Urothelium cell line (cell line): ENCODE results near the gene SLC35F3.
A peak's percentile ranks its signal among the peaks of the same experiment; 100 is the strongest.

Source experiments
- DNase-seq: peaks from one replicate; pipeline ENCODE4 v3.0.0; 2011; ENCODE audit warnings: low spot score, mixed read lengths
- FAIRE-seq: peaks from 2 replicates; lab custom pipeline; 2011; peaks lifted over from hg19 to GRCh38; lab: Jason Lieb, UNC

Gene SLC35F3

DNA sequence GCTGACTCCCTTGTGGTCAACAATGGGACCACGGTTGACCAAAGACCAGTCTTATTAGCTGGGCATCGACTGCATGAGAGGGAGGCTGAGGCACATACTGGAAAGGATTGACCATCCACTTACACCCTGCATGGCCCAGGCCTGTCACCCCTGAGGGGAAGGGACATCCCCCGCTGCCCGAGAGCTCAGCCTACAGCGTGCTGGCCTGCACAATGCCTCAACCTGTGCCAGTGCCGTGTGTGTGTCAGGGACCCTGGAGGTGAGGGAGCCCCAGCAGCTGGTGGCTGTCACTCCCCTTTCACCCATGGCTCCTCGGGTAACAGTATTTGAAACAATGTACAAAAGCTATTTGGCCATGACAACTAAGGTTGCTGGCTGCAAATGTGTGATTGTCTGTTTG is 67.3 kb downstream of the SLC35F3 start:
- FAIRE-seq, result no peak
- no peak for DNase-seq

DNA sequence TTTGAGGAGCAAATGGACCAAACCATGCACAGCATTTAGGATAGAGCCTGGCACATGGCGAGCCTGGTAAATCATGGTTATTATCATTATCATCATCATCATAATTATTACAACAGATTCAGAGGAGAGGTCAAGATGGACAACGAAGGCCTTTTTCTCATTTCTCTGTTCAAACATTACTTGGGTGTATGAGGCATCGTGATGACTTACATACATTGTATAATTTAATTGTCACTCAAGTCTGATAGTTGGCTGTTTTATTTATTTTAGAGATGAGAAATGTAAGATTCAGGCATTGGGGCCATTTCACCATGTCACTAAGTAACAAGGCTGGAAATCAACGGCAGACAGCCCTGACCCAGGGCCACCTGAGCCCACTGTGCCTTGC is 68.1 kb downstream of the SLC35F3 start:
- DNase-seq (no peak), FAIRE-seq (no peak)

DNA sequence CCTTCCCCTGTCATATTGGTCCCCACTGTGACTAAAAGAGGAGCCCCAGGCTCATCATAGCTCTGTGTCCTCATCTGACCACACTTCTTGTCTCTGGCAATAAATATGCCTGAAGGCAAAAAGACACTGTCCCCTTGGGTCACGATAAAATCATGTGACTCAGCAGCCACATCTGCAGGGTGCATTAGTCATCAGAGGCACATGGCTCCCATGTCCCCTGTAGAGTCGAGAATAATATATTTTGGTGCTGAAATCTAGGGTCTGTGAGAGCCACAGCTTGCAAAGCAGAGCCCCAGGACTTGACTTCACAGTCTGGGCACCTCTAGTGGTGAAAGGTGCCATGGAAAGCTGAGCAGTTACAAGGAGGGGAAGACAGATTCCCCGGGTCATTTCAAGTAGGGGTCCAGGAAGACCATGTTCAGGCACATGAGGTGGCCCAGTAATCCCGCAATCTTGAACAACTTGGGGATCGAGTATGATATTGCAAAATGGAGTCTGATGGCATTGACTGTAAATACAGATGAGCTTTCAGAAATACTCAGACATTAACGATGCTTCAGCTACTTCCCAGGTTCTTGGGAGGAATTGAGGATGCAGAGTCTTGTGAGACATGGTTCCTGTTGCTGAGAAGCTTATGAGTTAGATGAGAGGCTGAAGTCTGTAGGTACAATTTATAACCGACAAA is 68.6 kb downstream of the SLC35F3 start:
- FAIRE-seq, result no peak

DNA sequence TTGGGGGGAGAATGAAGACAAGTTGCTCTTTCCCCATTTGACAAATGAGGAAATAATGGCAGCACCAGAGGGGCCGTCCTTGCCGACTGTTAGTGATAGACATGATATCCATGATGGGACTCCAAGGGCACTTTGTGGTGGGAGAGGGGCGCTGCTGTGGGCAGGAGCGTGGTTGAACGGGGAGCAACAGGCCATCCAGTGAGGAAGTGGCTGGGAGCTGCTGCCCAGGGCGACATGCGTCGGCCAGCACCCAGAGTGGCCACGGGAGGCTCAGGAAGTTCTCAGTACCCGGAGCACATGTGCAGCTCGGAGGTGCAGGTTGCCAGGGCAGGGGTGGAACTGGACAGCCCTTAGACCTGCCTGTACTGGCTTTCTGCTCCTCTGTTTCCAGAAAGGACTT is 71.0 kb downstream of the SLC35F3 start:
- DNase-seq (no peak), FAIRE-seq (no peak)

More for the DNA sequence above, 68.6 kb downstream of the SLC35F3 start:
- peak; percentile 16 for DNase-seq

DNA sequence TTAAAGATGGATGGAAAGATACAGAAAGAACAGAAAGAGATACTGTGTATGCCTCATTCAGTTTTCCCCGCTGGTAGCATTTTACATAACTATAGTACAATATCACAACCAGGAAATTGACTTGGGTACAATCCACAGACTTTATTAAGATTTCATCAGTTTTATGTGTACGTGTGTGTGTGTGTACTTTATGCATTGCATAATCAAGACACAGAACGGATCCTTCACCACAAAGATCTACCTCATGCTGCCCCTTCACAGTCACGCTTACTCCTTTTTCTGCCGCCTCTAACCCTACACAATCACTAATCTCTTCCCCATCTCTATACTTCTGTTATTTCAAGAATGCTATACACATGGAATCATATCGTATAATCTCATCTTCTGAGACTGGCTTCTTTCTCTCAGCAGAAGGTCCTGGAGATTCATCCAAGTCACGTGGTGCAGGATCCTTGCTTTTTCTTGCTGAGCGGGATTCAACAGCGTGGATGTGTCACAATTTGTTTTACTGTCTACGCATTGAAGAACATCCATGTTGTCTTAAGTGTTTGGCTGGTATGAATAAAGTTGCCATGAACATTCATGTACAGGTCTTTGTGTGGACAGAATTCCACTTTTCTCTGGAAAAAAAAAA is 76.7 kb downstream of the SLC35F3 start:
- DNase-seq, result no peak
- no peak for FAIRE-seq

DNA sequence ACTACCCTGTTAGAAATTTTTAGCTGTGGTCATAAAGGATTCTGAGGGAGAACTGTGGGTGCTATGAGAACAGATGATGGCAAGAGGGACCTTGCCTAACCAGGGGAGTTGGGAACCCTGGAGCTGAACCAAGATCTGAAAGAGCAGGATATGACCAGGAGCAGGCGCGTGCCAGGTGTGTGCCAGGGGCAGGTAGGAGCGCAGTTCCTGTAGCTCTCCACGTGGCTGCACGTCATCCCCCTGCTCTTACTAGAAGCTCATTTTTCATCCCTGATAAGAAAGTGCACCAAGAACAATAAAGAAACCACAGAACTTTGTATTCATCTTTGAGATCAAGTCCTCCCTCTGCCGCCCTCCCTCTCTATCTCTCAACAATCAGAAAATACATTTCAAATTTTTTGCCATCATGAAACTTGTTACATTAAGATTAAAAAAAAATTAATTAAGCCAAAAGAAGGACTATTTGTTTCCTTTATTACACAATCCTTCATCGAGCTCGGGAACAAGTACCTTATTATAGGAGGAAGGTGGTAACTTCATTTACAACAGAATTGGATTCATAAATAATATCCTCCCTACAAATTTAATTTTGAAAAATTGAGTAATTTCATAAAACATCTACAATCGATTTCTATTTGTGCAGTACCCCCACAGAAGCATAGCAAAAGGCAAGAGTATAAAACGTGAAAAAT is 78.5 kb downstream of the SLC35F3 start:
- no peak for DNase-seq
- no peak for FAIRE-seq

DNA sequence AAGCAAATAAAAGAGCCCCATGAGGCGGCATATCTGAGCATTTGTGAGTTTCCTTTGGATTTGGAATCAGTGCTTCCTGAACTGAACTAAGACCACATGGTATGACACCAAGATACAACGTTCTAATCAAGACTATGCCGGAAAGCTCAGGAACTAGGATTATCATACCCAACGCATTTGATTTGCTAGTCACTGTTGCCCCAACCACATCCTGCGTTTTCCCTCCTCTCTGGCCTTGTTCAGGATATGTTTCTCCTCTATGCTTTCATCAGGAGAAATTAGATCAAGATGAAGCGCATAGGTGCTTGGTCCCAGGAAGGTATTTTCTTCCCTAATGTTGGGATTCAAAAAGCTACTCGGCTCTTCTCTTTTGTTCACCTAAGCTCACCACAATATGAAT is 79.3 kb downstream of the SLC35F3 start:
- FAIRE-seq (no peak), DNase-seq (no peak)

DNA sequence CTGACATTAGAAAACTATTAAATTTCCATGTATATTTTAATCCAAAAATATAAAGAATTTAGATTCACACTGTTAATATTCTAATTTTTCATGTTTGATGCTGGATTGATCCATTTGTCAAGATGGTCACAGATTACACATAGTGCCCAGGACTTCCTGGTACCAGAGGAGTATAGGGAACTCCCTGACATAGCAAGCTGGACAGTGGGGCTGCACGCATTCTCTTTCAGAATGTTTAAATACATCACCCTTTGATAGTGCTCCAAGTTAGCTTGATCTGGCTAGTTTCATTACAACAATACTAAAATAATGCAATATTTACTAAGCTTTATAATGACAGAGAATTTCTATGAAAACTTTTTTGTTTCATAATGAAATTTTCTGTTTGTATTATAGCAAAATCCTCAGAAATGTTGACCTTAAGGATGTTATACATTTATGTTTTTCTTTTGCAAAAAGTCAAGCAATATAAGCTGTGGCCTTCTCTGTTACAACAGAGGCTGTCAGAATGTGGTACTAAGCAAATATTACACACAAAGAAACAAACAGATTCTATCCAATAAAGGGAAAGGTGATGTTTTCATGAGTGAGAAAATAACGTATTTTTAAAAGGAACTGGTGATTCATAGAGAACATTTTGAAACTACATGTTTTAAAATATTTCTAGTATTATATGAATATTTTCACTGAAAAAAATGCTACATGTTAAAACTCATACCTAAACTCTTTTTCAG is 84.7 kb downstream of the SLC35F3 start:
- DNase-seq (no peak), FAIRE-seq (no peak)

DNA sequence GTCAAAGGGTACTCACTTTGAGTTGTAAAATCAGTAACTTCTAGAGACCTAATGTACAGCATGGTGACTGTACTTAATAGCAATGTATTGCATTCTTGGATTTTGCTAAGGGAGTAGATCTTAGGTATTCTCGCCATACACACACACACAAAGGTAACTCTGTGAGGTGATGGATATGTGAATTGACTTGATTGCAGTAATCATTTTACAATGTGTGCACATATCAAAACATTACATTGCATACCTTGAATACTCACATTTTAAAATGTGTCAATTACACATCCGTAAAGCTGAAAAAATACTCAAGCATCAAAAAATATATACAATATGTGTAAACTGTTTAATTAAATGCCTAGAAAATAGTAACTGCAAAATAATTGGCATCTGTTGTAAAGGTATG is 86.0 kb downstream of the SLC35F3 start:
- DNase-seq, result no peak
- no peak for FAIRE-seq

DNA sequence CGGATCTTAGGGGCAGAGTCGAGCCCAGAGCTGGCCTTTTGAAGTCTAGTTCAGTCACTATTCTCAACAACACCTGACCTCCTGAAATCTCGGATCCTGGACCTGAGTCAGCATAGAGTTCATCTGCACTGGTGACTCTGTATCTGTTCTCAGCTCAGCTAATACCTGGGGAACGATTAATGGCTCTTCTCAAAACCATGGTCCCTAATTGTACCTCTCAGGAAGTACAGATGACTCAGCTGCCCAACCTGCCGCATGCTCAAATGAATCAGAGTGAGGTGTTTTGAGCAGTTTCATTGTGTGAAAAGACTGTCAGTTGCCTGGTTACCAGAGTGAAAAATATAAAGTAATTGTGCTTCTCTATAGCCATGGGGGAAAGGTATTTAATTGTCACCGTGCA is 89.2 kb downstream of the SLC35F3 start:
- DNase-seq (peak; percentile 50), FAIRE-seq (no peak)

DNA sequence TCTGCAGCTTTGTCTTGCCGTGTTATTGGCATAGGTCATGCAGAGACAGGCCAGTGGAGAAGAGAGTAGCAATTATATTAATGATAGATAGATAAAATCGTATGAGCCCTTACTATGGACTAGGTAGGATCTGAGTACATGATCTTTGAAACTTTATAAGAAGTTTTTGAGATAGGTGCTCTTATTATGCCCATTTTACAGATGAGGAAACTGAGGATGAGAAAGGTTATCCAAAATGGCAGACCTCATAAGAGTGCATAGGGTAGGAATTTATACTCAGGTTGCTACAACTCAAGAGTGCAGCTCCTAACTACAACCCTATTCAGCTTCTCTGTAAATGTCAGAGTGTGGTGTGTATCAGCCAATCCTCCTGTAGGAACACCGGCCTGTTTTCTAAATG is 89.6 kb downstream of the SLC35F3 start:
- no peak for FAIRE-seq
- DNase-seq, result no peak

DNA sequence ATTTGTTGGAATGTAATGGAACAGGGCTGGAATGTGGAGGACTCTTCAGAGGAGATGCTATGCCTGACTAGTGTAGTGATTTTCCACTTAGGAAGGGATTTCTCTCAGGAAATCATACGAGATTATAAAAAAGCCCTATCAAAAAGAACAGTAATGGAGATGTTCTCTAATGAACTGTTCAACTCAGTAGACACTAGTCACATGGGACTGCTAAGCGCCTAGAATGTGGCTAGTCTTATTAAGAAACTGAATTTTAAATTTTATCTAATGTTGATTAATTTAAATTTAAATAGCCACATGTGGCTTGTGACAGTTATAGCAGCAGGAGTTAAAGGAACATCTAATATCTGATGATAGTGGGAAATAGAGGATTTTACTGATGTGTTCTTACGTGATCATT is 94.0 kb downstream of the SLC35F3 start:
- FAIRE-seq (no peak), DNase-seq (no peak)

DNA sequence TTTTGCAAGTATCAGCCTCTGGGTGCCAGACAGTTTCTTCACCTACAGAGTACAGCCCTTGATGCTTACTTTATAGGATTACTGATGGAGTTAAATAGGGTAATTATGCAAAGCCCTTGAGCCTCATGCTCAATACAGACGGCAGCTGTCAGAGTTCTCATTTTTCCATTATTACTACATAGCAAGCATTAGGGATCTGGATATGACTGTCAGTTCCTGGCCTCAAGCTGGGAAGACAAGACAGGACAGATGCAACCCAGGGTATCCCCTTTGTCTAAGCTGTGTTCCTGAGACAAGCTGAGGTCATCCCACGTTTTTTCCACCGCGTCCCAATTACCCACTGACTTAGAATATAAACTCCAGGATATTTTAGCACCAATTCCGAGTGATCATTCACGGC is 94.4 kb downstream of the SLC35F3 start:
- DNase-seq (no peak), FAIRE-seq (no peak)

DNA sequence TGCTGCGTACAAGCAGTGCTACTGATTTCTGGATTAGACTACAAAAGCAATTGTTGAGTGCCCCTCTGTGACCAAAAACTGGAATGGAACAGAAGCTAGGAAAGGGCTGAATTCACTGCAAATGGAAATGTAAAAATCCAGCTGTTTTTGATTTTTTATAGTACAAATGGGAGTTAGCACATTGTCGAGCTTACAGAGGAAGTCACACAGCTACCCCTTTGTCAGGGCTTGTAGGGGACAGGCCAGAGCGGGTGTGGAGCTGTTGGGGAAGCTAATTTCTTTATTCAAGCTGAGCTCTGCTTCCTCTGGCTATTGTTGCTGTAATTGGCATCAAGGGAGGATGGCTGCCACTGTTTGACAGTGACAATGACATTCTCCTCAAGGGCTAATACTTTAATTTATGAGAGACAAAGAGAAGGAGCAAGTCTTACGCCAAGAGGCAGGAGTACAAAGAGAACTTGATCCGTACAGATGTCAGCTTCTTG is 96.1 kb downstream of the SLC35F3 start:
- no peak for DNase-seq
- no peak for FAIRE-seq

DNA sequence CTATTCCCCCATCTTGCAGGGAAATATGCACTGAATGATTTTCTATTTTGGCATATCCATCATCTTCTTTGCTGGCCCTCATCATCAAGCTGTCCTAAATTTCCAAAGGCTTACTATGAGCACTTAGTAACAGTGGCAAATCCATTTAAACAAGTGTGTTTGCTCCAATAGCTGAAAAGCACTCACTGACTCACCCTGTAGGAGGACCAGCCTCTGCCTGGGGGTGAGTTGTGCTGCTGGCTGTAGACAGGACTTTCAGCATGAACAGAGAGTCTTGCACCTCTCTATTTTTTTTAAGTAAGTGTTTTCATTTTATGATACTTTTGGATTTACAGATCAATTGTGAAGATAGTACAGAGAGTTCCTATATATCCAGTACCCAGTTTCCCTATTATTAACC is 97.3 kb downstream of the SLC35F3 start:
- no peak for FAIRE-seq
- DNase-seq, result no peak

DNA sequence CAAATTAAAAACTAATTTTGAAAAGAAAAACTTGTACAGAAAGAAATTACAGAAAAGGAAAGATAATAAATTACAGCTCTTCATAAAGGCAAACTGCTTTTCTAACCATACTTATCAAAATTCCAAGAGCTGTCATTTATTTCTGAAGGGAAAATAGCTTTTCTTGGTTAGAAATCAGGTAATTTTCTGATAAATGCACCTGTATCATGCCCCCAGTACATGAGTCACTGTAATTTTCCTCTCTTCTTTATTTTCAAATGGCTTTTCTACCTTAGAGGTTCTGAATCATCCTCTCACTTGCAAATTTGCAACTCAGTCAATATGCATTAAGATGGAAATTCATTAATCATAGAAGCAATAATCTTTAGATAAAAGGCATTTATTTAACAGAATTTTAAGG is 100.1 kb downstream of the SLC35F3 start:
- no peak for DNase-seq
- no peak for FAIRE-seq

DNA sequence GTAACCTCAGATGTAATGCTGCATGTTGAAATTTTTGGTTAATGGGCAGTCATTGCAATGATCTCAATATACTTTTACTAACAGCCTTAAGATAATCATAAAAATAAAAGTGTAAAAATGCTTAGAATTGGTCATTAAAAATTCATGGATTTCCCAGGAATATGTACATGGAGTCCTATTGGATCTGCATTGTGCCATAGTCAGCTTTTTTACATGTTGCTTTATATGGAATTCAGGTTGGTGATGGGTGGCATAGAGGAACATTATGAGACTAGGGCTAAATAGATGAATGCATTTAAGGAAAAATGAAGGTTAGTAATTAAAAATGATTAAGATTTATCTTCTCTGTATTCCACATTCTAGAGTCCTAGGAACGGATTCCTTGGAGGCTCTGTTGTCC is 103.2 kb downstream of the SLC35F3 start:
- FAIRE-seq (no peak), DNase-seq (no peak)

DNA sequence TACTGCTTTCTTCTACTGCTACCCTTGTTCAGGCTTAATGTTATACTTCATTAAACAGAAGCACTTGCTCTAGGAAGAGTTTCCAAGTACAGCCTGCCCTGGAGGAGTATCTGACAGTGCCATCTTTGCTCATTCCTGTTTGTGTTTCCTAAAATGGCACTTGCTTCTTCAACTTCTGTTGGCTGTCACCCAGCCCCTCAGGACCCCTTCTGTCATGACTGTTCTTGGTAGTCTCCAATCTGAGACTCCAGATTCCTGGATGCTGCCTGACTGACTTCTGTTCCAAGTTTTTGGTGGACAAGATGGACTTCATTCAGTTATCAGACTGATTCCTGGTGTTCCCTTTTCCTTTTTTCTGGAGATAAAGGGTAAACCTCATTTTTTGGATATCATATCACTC is 104.1 kb downstream of the SLC35F3 start:
- FAIRE-seq (no peak), DNase-seq (no peak)

DNA sequence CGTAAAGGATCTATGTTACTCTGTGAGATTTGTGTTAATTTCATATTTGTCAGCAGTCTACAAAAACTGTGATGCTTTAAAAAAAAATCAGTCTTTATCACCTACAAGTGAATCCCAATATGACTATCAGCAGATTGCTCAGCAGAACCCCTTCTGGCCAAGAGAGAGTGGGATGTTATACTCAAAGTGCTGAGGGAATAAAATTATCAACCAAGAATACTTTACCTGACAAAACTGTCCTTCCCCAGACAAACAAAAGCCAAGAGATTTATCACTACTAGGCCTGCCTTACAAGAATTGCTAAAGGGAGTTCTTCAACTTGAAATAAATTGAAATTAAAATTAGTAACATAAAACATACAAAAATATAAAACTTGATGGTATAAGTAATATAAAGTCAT is 105.2 kb downstream of the SLC35F3 start:
- no peak for FAIRE-seq
- no peak for DNase-seq

DNA sequence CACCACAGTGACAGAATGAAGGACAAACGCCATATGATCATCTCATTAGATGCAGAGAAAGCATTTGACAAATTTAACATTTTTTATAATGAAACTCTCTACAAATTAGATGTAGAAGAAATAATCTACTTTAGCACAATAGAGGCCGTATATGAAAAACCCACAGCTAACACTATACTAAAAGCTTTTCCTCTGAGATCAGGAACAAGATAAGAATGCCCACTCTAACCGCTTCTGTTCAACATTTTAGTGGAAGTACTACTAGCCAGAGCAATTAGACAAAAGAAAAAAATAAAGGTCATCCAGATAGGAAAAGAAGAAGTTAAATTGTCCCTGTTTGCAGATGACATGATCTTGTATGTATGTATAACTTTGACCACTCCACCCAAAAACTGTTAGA is 109.7 kb downstream of the SLC35F3 start:
- FAIRE-seq (no peak), DNase-seq (no peak)

DNA sequence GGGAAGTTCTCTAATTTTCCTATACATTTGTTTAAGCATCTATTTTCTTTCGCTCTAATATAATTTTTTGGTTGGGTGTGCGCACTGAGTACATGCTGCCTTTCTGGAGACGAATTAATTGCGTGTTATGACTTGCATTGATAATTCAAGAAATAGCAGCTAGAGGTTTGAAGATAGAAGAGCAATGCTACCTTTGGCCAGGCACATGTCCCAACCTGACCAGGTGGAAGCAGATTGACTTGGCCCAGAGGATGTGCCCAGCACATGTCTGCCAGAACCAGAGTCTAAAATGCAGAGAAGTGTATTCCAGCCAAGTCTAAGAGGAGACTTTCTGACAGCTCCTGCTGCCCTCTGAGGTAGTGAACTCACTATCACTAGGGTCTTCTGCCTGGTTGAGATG is 114.3 kb downstream of the SLC35F3 start:
- no peak for FAIRE-seq
- no peak for DNase-seq

DNA sequence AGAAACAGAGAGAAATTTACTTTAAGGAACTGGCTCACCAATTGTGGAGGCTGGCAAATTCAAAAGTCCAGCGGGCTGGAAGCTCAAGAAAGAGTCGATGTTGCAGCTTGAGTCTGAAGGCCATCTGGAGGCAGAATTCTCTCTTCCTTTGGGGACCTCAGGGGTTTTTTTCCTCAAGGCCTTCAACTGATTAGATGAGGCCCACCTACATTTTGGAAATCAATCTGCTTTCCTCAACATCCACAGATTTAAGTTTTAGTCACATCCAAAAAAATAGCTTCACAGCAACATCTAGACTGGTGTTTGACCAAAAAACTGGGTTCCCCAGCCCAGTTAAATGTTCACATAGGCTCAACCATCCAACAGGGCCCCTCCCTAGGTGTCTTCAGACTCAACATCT is 114.9 kb downstream of the SLC35F3 start:
- no peak for FAIRE-seq
- no peak for DNase-seq
